NCI-H345 (cell line): ENCODE data around the gene PRH2.

Source experiments
- DNase-seq: peaks from one replicate; lab custom pipeline; 2025; lab: John Stamatoyannopoulos, UW

The PRH2 gene

DNA sequence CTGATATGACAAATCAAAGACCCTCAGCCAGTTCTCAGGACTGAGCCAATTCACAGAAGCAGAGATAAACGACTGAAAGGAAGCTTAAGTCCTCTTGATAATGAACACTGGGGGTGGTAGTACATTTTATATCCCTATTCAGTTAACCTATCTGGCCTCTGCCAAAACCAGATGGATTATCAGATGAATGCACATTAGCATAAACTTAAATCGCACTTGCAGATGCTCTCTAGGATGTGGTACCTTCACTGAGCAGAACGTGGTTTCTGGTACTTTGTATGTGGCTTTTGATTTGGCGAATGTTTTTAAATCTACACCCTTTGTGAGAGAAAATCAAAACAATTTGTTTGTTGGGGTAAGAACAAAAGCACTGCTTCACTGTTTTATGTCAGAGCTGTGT, 31.2 kb downstream of the PRH2 start:
- DNase-seq = no peak

GRCh38 chr12:10965476-10965875, 36.4 kb downstream of the PRH2 start:
- no peak for DNase-seq

- no peak for DNase-seq
Measured at GRCh38 chr12:10966314-10966713, 37.3 kb downstream of the PRH2 start.

- DNase-seq = no peak
Measured at GRCh38 chr12:10967409-10967808, 38.4 kb downstream of the PRH2 start.

DNA sequence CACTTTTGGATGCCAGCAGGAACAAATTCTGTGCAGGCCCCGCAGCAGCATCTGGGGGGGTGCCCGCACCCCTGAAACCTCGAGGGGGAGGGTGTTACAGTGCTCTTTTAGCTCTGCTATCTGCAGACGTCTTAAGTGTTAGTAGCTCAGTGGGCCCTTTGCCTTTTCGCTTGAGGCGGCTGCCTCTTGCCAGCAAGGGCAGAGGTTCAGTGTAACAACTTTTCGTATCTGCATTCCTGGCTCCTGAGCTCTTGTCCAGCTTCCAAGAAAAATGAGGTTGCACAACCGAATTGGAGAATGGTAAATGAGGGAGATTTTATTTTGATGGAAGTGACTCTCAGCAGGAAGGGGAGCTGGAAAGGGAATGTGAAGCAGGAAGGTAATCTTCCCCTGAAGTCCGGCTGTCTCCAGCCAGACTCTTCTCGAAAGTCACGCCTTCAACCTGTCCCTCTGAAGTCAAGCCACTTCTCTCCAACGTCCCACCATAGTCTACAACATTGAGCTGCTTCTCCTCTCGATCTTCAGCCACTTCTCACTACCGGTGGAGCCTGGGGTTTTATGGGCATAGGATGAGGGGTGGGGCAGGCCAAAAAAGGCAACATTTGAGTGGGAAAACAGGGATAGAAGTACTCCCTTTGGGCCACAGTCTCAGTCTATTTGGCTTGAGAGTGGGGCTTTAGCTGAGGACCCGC, 39.9 kb downstream of the PRH2 start:
- DNase-seq = no peak

DNA sequence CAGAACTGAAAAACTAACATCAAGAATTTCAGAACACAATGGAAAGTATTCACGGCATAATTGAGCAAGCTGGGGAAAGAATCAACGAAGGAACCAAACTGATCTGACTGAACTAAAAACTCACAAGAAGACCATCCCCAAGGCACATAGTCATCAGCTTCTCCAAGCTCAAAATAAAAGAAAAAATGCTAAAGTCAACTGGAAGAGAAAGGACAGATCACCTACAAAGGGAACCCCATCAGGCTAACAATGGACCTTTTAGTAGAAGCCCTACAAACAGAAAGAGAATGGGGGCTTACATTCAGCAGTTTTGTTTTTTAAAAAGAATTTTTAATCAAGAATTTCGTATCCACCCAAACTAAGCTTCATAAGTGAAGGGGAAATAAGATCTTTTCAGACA, 45.9 kb downstream of the PRH2 start:
- DNase-seq = no peak

DNA sequence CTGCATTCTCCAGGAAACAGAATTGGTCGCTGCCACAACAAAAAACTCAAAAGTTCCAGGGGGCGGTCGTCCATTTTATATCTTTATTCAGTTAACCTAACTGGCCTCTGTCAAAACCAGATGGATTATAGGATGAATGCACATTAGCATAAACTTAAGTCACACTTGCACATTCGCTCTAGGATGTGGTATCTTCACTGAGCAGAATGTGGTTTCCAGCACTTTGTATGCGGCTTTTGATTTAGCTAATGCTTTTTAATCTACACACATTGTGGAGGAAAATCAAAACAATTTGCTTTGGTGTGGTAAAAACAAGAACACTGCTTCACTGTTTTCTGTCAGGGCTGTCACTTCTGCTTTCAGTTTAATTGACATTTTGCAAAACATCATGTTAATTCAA, 53.2 kb downstream of the PRH2 start:
- DNase-seq = no peak
